KMS-11 (cell line): ENCODE results near the gene P2RX5.

ENCODE experiments used
- H2AFZ ChIP-seq: fragments of 200-600 bp; sonication (generic); 2 replicates; pipeline ENCODE4 v1.6.1; 2016; ENCODE audit warnings: antibody characterized with exemption, mixed run types, low read depth
- H3K27ac ChIP-seq: fragments of 200-600 bp; sonication (generic); 2 replicates; pipeline ENCODE4 v1.6.1; 2016; ENCODE audit warnings: mild to moderate bottlenecking, mixed run types
- H3K27me3 ChIP-seq: fragments of 200-600 bp; sonication (generic); 2 replicates; pipeline ENCODE4 v1.6.1; 2017; ENCODE audit warnings: mild to moderate bottlenecking, low read depth, mixed run types, moderate library complexity; ENCODE audit not compliant: insufficient read depth
- H3K36me3 ChIP-seq: fragments of 200-600 bp; sonication (generic); 2 replicates; pipeline ENCODE4 v1.6.1; 2017; ENCODE audit warnings: mild to moderate bottlenecking, mixed run types; ENCODE audit not compliant: insufficient read depth
- H3K4me1 ChIP-seq: fragments of 200-600 bp; sonication (generic); 2 replicates; pipeline ENCODE4 v1.6.1; 2016; ENCODE audit warnings: mild to moderate bottlenecking, low read depth, mixed run types; ENCODE audit not compliant: poor library complexity, severe bottlenecking
- H3K4me2 ChIP-seq: fragments of 200-600 bp; sonication (generic); 2 replicates; pipeline ENCODE4 v1.7.0; 2016; ENCODE audit warnings: mild to moderate bottlenecking, mixed run types
- H3K4me3 ChIP-seq: fragments of 200-600 bp; sonication (generic); IDR thresholded peaks from 2 replicates; pipeline ENCODE4 v1.6.1; 2017; ENCODE audit warnings: low read depth, low read length, mixed read lengths; ENCODE audit not compliant: insufficient read depth
- H3K79me2 ChIP-seq: fragments of 200-600 bp; sonication (generic); 2 replicates; pipeline ENCODE4 v1.6.1; 2016; ENCODE audit warnings: low read depth, mixed run types; ENCODE audit not compliant: insufficient read depth
- H3K9ac ChIP-seq: fragments of 200-600 bp; sonication (generic); 2 replicates; pipeline ENCODE4 v1.6.1; 2016; ENCODE audit warnings: mild to moderate bottlenecking, mixed run types
- H4K20me1 ChIP-seq: fragments of 200-600 bp; sonication (generic); 2 replicates; pipeline ENCODE4 v1.6.1; 2016; ENCODE audit warnings: mild to moderate bottlenecking, mixed run types; ENCODE audit not compliant: insufficient read depth
- CTCF ChIP-seq: fragments of 200-600 bp; sonication (generic); conservative IDR thresholded peaks from 2 replicates; pipeline ENCODE4 v1.6.1; 2017; ENCODE audit warnings: low read depth, mild to moderate bottlenecking, antibody characterized with exemption, low read length, moderate library complexity, mixed read lengths

Gene P2RX5

GRCh38 chr17:3679531-3680126, 16.3 kb downstream of the P2RX5 start:
- TF ChIP-seq CTCF: no peak
- no peaks in the 10 kb centered on the region for H3K79me2 ChIP-seq
- H3K36me3 ChIP-seq: no peaks in the 10 kb centered on the region
- peaks cover 4% of the 10 kb centered on the region for H3K4me1 ChIP-seq
- no peak overlapping the region for H3K9ac ChIP-seq
- no peak overlapping the region for H3K4me3 ChIP-seq
- no peak overlapping the region for H3K4me2 ChIP-seq
- no peaks in the 10 kb centered on the region for H3K27me3 ChIP-seq
- no peaks in the 10 kb centered on the region for H4K20me1 ChIP-seq
- H3K27ac ChIP-seq: no peak overlapping the region
- H2AFZ ChIP-seq: no peak overlapping the region

GRCh38 chr17:3678821-3679530, 17.0 kb downstream of the P2RX5 start:
- no peak for TF ChIP-seq CTCF
- peaks cover 4% of the 10 kb centered on the region for H3K4me1 ChIP-seq
- no peak overlapping the region for H3K9ac ChIP-seq
- no peaks in the 10 kb centered on the region for H3K27me3 ChIP-seq
- H3K79me2 ChIP-seq: no peaks in the 10 kb centered on the region
- no peaks in the 10 kb centered on the region for H3K36me3 ChIP-seq
- H3K4me3 ChIP-seq: no peak overlapping the region
- H4K20me1 ChIP-seq: no peaks in the 10 kb centered on the region
- no peak overlapping the region for H2AFZ ChIP-seq
- H3K4me2 ChIP-seq: no peak overlapping the region
- no peak overlapping the region for H3K27ac ChIP-seq

GRCh38 chr17:3678095-3678820, 17.7 kb downstream of the P2RX5 start:
- H3K79me2 ChIP-seq: no peaks in the 10 kb centered on the region

GRCh38 chr17:3675886-3676285, 20.1 kb downstream of the P2RX5 start:
- Histone ChIP-seq H3K4me3 (no peak overlapping the region), H4K20me1 (no peaks in the 10 kb centered on the region), H2AFZ (no peak overlapping the region), H3K27ac (no peak overlapping the region), H3K36me3 (no peaks in the 10 kb centered on the region), H3K4me2 (no peak overlapping the region), H3K79me2 (0 out of 2 replicates have a peak, but pooled peaks cover 1% of the 10 kb centered on the region), H3K4me1 (no peaks in the 10 kb centered on the region), H3K27me3 (no peaks in the 10 kb centered on the region), H3K9ac (no peak overlapping the region)
- TF ChIP-seq CTCF: no peak

More at GRCh38 chr17:3678095-3678820, 17.7 kb downstream of the P2RX5 start:
- H3K4me1 ChIP-seq: peaks cover 3% of the 10 kb centered on the region
- no peaks in the 10 kb centered on the region for H4K20me1 ChIP-seq
- H3K27me3 ChIP-seq: no peaks in the 10 kb centered on the region
- H3K4me2 ChIP-seq: no peak overlapping the region
- H3K4me3 ChIP-seq: no peak overlapping the region
- H2AFZ ChIP-seq: no peak overlapping the region
- no peaks in the 10 kb centered on the region for H3K36me3 ChIP-seq
- no peak overlapping the region for H3K27ac ChIP-seq
- no peak for TF ChIP-seq CTCF
- H3K9ac ChIP-seq: no peak overlapping the region
